ENCODE measurements around the gene GXYLT1.
A peak's percentile ranks its signal among the peaks of the same experiment; 100 is the strongest.

- TF ChIP-seq, protein P1, sequence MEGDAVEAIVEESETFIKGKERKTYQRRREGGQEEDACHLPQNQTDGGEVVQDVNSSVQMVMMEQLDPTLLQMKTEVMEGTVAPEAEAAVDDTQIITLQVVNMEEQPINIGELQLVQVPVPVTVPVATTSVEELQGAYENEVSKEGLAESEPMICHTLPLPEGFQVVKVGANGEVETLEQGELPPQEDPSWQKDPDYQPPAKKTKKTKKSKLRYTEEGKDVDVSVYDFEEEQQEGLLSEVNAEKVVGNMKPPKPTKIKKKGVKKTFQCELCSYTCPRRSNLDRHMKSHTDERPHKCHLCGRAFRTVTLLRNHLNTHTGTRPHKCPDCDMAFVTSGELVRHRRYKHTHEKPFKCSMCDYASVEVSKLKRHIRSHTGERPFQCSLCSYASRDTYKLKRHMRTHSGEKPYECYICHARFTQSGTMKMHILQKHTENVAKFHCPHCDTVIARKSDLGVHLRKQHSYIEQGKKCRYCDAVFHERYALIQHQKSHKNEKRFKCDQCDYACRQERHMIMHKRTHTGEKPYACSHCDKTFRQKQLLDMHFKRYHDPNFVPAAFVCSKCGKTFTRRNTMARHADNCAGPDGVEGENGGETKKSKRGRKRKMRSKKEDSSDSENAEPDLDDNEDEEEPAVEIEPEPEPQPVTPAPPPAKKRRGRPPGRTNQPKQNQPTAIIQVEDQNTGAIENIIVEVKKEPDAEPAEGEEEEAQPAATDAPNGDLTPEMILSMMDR (IDR thresholded peaks at IDR 0.05; ENCODE audit: insufficient read depth, low read length) = no peak
- no peak for TF ChIP-seq POLR2AphosphoS5 (IDR thresholded peaks at IDR 0.05; ENCODE audit: low read depth)
- TF ChIP-seq, protein P2, sequence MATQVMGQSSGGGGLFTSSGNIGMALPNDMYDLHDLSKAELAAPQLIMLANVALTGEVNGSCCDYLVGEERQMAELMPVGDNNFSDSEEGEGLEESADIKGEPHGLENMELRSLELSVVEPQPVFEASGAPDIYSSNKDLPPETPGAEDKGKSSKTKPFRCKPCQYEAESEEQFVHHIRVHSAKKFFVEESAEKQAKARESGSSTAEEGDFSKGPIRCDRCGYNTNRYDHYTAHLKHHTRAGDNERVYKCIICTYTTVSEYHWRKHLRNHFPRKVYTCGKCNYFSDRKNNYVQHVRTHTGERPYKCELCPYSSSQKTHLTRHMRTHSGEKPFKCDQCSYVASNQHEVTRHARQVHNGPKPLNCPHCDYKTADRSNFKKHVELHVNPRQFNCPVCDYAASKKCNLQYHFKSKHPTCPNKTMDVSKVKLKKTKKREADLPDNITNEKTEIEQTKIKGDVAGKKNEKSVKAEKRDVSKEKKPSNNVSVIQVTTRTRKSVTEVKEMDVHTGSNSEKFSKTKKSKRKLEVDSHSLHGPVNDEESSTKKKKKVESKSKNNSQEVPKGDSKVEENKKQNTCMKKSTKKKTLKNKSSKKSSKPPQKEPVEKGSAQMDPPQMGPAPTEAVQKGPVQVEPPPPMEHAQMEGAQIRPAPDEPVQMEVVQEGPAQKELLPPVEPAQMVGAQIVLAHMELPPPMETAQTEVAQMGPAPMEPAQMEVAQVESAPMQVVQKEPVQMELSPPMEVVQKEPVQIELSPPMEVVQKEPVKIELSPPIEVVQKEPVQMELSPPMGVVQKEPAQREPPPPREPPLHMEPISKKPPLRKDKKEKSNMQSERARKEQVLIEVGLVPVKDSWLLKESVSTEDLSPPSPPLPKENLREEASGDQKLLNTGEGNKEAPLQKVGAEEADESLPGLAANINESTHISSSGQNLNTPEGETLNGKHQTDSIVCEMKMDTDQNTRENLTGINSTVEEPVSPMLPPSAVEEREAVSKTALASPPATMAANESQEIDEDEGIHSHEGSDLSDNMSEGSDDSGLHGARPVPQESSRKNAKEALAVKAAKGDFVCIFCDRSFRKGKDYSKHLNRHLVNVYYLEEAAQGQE (IDR thresholded peaks at IDR 0.05; ENCODE audit: insufficient replicate concordance, low read depth) = no peak
- TF ChIP-seq SPI1 (IDR thresholded peaks at IDR 0.05; ENCODE audit: borderline replicate concordance, low read depth) = peak; percentile 5; the same call in 1 of the 2 replicates
- no peak for TF ChIP-seq GABPA (IDR thresholded peaks at IDR 0.05; ENCODE audit: low read depth)
Measured at GRCh38 chr12:42172441-42173210, 28.0 kb upstream of the GXYLT1 start.
